IPS-18a (cell line): Measurements from ENCODE around the gene NEURL3.
A peak's percentile ranks its signal among the peaks of the same experiment; 100 is the strongest.

Experiments used
- H3K27ac ChIP-seq: one replicate; pipeline ENCODE4 v1.5.1; 2013; ENCODE audit warnings: low read length
- H3K27me3 ChIP-seq: one replicate; pipeline ENCODE4 v1.6.1; 2013; ENCODE audit warnings: mild to moderate bottlenecking, low read length; ENCODE audit not compliant: control insufficient read depth, insufficient read depth
- H3K36me3 ChIP-seq: one replicate; pipeline ENCODE4 v1.6.1; 2013; ENCODE audit warnings: low read depth, low read length; ENCODE audit not compliant: control insufficient read depth
- H3K4me1 ChIP-seq: one replicate; pipeline ENCODE4 v1.6.1; 2013; ENCODE audit warnings: low read depth, low read length; ENCODE audit not compliant: control insufficient read depth
- H3K4me3 ChIP-seq: one replicate; pipeline ENCODE4 v1.5.1; 2013; ENCODE audit warnings: low read length
- H3K9ac ChIP-seq: one replicate; pipeline ENCODE4 v1.6.1; 2013; ENCODE audit warnings: mild to moderate bottlenecking, low read length, moderate library complexity
- H3K9me3 ChIP-seq: one replicate; pipeline ENCODE4 v1.6.1; 2013; ENCODE audit warnings: low read depth, low read length; ENCODE audit not compliant: control insufficient read depth

The NEURL3 gene

GRCh38 chr2:96523659-96524481 is 18.7 kb upstream of the NEURL3 start:
- Histone ChIP-seq H3K36me3 (no peaks in the 10 kb centered on the region), H3K4me1 (peaks cover 4% of the 10 kb centered on the region), H3K9me3 (no peaks in the 10 kb centered on the region), H3K9ac (no peak overlapping the region), H3K27me3 (peaks cover 22% of the 10 kb centered on the region), H3K4me3 (no peak overlapping the region), H3K27ac (no peak overlapping the region)

- Histone ChIP-seq H3K36me3 (no peaks in the 10 kb centered on the region), H3K4me1 (no peaks in the 10 kb centered on the region), H3K9me3 (peaks cover 2% of the 10 kb centered on the region), H3K9ac (no peak overlapping the region), H3K27me3 (peaks cover 12% of the 10 kb centered on the region), H3K4me3 (no peak overlapping the region), H3K27ac (no peak overlapping the region)
Observed at GRCh38 chr2:96522304-96523203, 17.4 kb upstream of the NEURL3 start.

- Histone ChIP-seq H3K36me3 (no peaks in the 10 kb centered on the region), H3K27me3 (peaks cover 3% of the 10 kb centered on the region), H3K27ac (no peak overlapping the region), H3K4me1 (no peaks in the 10 kb centered on the region), H3K4me3 (no peak overlapping the region), H3K9me3 (peaks cover 2% of the 10 kb centered on the region), H3K9ac (no peak overlapping the region)
Observed at GRCh38 chr2:96521219-96521618, 16.1 kb upstream of the NEURL3 start.

DNA sequence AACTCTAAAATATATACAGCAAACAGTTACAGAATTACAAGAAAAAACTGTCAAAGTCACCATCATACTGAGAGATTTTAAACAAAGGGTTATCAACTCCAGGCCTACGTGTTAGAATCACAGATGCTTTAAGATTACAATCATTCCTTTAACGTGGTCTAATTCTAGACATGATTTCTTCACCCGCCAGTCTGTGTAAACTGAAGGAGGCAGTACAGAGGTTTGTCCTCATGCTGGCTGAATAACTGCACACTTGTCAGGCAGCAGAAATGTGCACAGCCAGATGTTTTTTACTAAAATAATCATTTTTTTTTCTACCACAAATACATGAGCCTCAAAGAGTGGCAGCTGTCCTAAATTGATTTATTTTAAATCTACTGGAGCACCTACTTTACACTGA is 15.5 kb upstream of the NEURL3 start:
- Histone ChIP-seq H3K9me3 (peaks cover 2% of the 10 kb centered on the region), H3K36me3 (no peaks in the 10 kb centered on the region), H3K4me1 (no peaks in the 10 kb centered on the region), H3K27ac (no peak overlapping the region), H3K27me3 (no peaks in the 10 kb centered on the region), H3K4me3 (no peak overlapping the region), H3K9ac (no peak overlapping the region)

DNA sequence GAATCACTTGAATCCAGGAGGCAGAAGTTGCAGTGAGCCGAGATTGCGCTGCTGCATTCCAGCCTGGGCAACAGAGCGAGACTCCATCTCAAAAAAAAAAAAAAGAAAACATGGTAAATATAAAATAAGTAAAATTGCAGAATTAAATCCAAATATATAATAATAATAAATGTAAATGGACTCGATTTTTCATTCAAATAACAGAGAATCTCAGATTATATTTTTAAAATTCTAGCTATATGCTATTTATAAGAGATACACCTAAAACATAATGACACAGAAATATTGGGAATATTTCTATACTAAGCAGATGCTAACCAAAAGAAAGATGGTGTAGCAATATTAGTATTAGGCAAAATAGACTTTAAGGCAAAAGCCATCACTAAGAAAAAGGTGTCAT is 15.1 kb upstream of the NEURL3 start:
- Histone ChIP-seq H3K4me1 (no peaks in the 10 kb centered on the region), H3K9me3 (peaks cover 2% of the 10 kb centered on the region)

GRCh38 chr2:96517079-96517478 is 11.9 kb upstream of the NEURL3 start:
- Histone ChIP-seq H3K36me3 (no peaks in the 10 kb centered on the region), H3K27me3 (no peaks in the 10 kb centered on the region), H3K9ac (no peak overlapping the region), H3K4me3 (no peak overlapping the region), H3K9me3 (peaks cover 2% of the 10 kb centered on the region), H3K27ac (no peak overlapping the region), H3K4me1 (no peaks in the 10 kb centered on the region)

More for the DNA sequence above, 15.1 kb upstream of the NEURL3 start:
- H3K27me3 ChIP-seq = no peaks in the 10 kb centered on the region
- H3K36me3 ChIP-seq = no peaks in the 10 kb centered on the region
- H3K9ac ChIP-seq = no peak overlapping the region
- H3K4me3 ChIP-seq = no peak overlapping the region
- H3K27ac ChIP-seq = no peak overlapping the region

DNA sequence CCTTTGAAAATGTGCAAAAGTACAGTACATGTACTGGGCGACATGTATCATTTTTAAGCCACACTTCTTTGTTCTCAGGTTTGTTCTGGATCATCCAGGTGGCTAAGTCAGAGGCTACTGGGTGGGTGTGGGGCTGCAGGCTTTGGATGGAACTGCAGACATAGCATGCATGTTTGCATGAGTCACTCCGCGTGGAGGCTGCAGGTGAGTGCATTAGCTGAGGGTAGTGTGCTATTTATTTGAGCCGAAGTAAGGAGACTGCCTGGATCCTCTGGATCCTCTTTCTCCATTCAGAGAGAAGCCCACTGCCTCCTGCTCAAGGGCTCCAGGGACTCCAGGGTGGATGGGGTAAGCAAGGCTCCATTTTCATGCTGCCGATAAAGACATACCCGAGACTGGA is 9.4 kb upstream of the NEURL3 start:
- no peaks in the 10 kb centered on the region for H3K36me3 ChIP-seq
- peaks cover 2% of the 10 kb centered on the region for H3K9me3 ChIP-seq
- no peak overlapping the region for H3K4me3 ChIP-seq
- H3K27ac ChIP-seq = no peak overlapping the region
- H3K4me1 ChIP-seq = no peaks in the 10 kb centered on the region
- no peak overlapping the region for H3K9ac ChIP-seq
- no peaks in the 10 kb centered on the region for H3K27me3 ChIP-seq

- H3K27ac ChIP-seq = no peak overlapping the region
- H3K9ac ChIP-seq = no peak overlapping the region
- H3K9me3 ChIP-seq = no peaks in the 10 kb centered on the region
- no peak overlapping the region for H3K4me3 ChIP-seq
- no peaks in the 10 kb centered on the region for H3K36me3 ChIP-seq
- H3K4me1 ChIP-seq = no peaks in the 10 kb centered on the region
- peaks cover 12% of the 10 kb centered on the region for H3K27me3 ChIP-seq
Observed at GRCh38 chr2:96512341-96512740, 7.2 kb upstream of the NEURL3 start.

- Histone ChIP-seq H3K9ac (no peak overlapping the region), H3K27ac (no peak overlapping the region), H3K4me1 (no peaks in the 10 kb centered on the region), H3K27me3 (peaks cover 12% of the 10 kb centered on the region), H3K9me3 (no peaks in the 10 kb centered on the region), H3K4me3 (no peak overlapping the region), H3K36me3 (no peaks in the 10 kb centered on the region)
Observed at GRCh38 chr2:96511851-96512250, 6.7 kb upstream of the NEURL3 start.

GRCh38 chr2:96510931-96511595 is 5.9 kb upstream of the NEURL3 start:
- Histone ChIP-seq H3K4me1 (no peaks in the 10 kb centered on the region), H3K27me3 (peaks cover 12% of the 10 kb centered on the region), H3K36me3 (no peaks in the 10 kb centered on the region), H3K9ac (no peak overlapping the region), H3K9me3 (no peaks in the 10 kb centered on the region), H3K27ac (no peak overlapping the region), H3K4me3 (no peak overlapping the region)

GRCh38 chr2:96509847-96510230 is 4.7 kb upstream of the NEURL3 start:
- Histone ChIP-seq H3K36me3 (no peaks in the 10 kb centered on the region), H3K27me3 (peaks cover 12% of the 10 kb centered on the region), H3K4me3 (peak overlapping the region; percentile 37), H3K9ac (no peak overlapping the region), H3K27ac (no peak overlapping the region), H3K9me3 (no peaks in the 10 kb centered on the region), H3K4me1 (no peaks in the 10 kb centered on the region)
